ENCODE data around the gene PDE6B.
"Not testable (repeated sequence)": the region's sequence is repeated elsewhere in the genome, so short reads cannot be mapped to it uniquely, and the experiment has no call there.

Gene PDE6B

DNA sequence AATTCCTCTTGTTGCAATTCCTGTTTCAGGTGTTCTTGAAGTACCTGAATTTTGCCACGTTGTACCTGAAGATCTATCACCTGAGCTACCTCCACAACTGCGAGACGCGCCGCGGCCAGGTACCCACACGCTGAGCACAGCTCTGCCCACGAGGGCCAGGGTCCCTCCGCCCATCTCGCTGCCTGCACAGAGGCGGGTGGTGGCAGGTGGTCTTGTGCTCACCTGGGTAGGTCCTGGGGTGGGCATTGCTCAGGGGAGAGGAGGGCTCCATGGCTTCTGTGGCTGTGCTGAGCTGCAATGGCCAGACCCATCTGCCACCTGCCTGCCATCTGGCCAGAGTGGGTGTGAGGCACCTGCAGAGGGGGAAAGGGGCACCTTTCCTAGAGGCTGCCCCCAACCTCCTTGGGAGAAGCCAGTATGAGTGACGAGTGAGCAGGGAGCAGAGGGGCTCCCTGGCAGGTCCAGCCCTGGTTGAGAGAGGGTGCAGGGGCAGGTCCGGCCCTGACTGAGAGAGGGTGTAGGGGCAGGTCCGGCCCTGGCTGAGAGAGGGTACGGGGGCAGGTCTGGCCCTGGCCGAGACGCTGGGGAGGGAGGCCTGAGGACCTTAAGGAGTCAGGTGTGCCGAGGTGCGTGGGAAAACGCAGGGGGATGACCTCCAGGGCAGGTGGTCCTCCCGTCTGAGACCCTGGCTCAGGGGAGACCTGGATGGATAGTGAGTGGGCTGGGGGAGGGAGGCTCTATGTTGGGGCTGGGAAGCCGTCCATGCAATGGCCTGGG lies 10.7 kb downstream of the PDE6B start:
- no peak for DNase-seq (ENCODE audit: low spot score)

- DNase-seq (ENCODE audit: low spot score) = no peak
Observed at GRCh38 chr4:636628-637159, 11.3 kb downstream of the PDE6B start.

DNA sequence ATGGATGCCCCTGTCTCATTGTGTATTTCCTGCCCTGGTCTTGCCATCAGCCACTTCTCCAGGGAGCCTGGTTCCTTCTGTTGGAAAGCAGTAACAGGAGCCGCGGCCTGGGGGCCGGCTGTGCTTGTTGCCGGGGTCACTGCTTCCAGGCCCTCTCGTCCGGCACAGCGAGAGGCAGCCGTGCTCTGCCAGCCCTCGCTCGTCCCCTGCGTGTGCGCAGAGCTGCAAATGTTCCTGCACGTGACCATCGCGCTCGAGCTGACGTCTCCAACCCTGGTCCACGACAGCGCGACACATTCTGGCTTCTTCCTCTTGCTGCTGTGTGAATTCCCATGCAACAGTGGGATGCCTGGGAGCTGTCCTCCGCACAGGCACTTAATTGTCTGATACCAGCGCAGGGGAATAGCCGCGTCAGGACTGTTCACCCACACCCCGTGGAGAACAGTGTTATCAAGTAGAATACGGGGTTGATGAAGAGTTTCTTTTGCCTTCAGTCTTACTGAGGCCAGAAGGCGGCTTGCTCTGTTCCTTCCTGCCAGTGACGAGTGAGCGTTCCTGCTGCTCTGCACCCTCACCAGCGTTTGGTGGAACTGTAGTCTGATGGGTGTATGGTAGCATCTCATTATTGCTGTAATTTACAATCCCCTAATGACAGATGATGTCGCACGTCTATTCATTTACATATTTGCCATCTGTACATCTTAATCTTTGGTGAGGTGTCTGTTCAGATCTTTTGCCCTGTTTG lies 12.3 kb downstream of the PDE6B start:
- DNase-seq (ENCODE audit: low spot score) = no peak

GRCh38 chr4:642366-642765 lies 17.0 kb downstream of the PDE6B start:
- not testable (repeated sequence) for DNase-seq (ENCODE audit: low spot score)

DNA sequence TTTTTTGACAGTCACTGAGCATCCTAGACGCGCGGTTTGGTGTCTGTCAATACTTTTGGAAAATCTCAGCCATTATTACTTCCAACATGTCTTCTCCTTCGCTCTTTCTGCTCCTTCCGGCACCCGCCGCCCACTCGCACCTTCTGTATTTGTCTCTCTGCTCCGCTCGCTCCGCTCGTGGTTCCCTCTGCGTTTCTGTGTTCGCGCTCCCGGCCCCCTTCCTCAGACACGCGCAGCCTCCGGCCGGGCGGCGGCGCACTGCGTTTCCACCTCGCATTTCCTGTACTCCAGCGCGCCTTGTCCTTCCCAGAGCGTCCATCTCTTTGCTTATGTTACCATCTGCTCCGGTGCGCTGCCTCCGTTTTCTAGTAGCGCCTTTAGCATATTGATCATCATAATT lies 21.1 kb downstream of the PDE6B start:
- no peak for DNase-seq (ENCODE audit: low spot score)

DNA sequence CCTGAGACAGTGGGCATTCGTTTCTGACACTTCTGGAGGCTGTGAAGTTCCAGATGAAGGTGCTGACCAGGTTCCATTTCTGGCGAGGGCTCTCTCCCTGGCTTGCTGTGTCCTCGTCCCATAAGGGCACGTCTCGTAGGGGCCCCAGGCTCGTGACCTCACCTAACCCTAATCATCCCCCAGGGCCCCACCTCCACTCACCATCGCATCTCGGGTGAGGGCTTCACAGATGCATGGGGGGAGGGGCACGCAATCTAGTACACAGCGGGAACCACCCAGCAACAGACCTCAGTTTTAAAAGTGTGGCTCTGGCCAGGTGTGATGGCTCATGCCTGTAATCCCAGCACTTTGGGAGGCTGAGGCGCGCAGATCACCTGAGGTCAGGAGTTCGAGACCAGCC lies 22.1 kb downstream of the PDE6B start:
- DNase-seq (ENCODE audit: low spot score) = no peak

GRCh38 chr4:648579-649292 lies 23.4 kb downstream of the PDE6B start:
- no peak for DNase-seq (ENCODE audit: low spot score)

DNA sequence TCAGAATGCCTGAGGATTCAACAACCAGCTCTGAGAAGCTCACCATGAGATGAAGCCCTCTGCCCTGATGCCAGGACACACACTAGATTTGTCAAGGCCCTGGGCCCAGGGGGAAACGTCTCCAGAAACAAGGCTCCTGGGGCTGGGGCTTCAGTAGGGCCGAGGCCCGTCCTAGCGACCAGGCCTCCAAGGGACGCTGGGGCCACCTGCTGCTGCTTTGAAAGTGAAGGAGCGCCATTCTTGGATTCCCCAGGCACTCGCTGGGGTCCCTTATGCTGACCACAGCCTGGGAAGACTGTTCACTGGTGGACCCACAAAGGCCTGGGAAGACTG lies 23.9 kb downstream of the PDE6B start:
- DNase-seq (ENCODE audit: low spot score) = no peak

- DNase-seq (ENCODE audit: low spot score) = no peak
Observed at GRCh38 chr4:649751-650310, 24.5 kb downstream of the PDE6B start.

GRCh38 chr4:650461-650860 lies 25.1 kb downstream of the PDE6B start:
- no peak for DNase-seq (ENCODE audit: low spot score)

- DNase-seq (ENCODE audit: low spot score) = no peak
Observed at GRCh38 chr4:650951-651883, 25.8 kb downstream of the PDE6B start.

DNA sequence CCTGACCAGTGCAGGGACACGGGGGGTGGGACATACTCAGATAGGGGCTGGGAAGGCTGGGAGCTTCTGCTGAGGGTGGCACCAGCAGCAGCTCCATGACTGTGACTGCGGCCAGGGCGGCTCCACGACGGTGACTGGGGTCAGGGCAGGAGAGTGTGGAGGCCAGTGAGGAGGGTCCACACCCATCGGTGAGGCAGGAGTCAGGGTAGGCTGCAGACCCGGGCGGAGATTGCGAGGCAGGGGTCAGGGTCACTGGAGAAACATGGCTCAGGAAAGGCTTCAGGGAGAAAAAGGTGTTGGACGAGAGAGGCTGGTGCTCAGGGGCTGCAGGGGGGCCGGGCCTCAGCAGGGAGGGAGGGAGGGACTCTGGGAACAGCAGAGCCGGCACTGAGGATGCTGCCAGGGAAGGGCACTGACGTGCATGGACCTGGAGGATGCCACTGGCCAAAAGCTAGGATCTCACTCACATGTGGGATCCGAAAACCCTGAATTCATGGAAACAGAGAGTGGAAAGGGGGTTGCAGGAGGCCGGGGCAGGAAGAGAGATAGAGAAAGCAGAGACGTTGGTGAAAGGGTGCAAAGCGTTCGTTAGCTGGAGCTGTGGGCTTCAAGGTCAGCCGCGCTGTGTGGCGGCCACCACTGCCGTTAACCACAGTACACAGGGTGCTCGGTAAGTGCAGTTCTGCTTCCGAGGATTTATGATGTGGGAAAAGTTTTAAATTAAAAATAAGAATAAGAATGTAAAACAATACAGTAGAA lies 26.7 kb downstream of the PDE6B start:
- DNase-seq (ENCODE audit: low spot score) = no peak

- DNase-seq (ENCODE audit: low spot score) = no peak
Observed at GRCh38 chr4:653080-653821, 27.9 kb downstream of the PDE6B start.

DNA sequence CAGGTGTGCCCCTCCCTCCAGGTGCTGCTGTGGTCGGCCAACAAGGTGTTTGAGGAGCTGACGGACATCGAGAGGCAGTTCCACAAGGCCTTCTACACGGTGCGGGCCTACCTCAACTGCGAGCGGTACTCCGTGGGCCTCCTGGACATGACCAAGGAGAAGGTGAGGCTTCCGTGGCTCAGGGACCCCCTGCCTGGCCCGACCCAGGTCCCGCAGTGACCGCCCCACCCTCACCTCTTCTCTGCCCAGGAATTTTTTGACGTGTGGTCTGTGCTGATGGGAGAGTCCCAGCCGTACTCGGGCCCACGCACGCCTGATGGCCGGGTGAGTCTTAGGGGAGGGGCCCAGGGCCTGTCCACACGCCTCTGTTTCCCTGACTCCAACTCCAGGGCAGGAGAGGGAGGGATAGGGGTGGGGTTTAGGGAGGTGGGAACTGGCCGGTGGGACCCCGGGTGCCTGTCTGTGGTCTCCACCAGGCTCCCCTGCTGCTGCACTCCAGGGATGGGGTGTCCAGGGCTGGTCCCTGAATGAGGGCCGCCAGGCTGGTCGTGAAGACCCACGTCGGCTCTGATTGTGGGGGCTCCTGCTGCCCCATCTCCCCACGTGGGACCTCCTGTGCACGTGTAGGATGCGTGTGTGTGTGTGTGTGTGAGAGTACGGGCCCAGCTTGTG lies 28.6 kb downstream of the PDE6B start:
- DNase-seq (ENCODE audit: low spot score) = no peak

DNA sequence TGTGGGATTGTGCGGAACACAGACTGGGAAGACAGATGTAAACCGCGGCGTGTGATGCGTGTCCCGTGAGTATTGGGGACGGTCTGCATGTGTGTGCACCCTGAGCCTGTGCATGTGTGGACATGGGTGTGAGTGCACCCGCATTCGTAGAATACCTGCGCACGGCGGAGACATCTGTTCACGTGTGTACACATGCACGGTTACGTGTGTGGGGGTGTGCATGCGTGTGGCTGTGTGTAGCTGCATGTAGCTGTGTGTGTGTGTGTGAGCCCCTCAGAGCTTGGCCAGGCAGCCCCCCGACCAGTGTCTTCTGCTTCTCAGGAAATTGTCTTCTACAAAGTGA lies 29.1 kb downstream of the PDE6B start:
- no peak for DNase-seq (ENCODE audit: low spot score)

DNA sequence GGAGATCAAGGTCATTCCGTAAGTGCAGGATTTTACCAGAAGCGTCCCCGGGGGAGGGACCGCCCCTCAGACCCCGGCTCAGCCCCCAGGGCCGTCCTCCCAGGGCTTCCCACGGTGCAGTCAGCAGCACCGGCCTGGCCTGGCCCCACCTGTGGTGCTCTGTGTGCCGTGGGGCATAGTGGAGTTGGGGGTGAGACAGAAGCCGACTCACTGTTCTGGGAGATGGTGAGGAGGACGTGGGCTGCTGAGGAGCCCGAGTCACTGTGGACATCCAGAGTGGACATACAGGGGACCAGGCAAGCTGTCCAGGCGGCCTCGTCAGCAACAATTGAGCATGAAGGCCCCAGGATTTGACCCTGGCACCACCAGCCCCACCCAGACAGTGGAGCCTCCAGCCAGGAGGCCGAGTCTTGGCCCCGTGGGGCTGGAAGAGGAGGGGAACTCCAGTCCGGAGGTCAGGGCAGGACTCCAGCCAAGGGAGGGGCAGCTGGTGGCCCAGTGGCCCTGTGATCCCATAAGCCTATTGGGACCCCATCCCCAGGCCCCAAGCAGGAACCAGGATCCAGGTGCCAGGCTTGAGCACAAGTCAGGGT lies 29.6 kb downstream of the PDE6B start:
- DNase-seq (ENCODE audit: low spot score) = no peak

GRCh38 chr4:655464-656151 lies 30.2 kb downstream of the PDE6B start:
- no peak for DNase-seq (ENCODE audit: low spot score)
